HL-60/S4 treated with retinoic acid at 250 ng/mL for 4 days and 3 days (cell line): Measurements from ENCODE around the gene CHCHD1.
"Not testable (repeated sequence)": the region's sequence is repeated elsewhere in the genome, so short reads cannot be mapped to it uniquely, and the experiment has no call there.

ENCODE experiments used
- in situ Hi-C: fragments of 300-500 bp; cut with MboI; formaldehyde crosslinking; loops from 2 replicates; pipeline ENCODE4 v1.7.0; 2022; ENCODE audit warnings: low sequenced_read_pairs

The CHCHD1 gene

DNA sequence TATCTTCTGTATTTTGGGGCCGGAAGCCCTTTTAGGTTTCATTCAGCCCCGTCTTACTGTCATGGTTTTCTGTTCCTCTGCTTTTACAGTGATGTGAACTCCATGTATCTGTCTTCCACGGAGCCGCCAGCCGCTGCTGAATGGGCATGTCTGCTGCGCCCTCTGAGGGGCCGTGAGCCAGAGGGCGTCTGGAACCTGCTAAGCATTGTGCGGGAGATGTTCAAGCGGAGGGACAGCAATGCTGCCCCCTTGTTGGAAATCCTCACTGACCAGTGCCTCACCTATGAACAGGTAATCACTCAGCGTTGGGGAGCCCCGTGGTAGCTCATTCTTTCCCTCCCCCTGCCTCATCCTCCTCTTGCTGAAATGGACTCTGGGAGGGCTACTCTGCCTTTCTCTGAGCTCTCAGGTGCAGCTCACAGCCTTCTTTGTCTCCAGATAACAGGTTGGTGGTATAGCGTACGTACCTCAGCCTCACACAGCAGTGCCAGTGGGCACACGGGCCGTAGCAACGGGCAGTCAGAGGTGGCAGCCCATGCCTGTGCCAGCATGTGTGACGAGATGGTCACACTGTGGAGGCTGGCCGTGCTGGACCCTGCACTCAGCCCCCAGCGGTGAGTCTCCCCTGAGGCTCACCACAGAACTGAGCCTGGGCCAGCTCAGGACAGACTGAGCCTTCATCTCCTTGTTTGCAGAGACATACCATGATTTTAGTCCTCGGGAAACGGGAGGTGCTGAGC lies 9.2 kb downstream of the CHCHD1 start:
- in situ Hi-C loops = no loop called here

- in situ Hi-C loops = no loop called here
These were observed 10.1 kb downstream of the CHCHD1 start for GRCh38 chr10:73791871-73792400.

DNA sequence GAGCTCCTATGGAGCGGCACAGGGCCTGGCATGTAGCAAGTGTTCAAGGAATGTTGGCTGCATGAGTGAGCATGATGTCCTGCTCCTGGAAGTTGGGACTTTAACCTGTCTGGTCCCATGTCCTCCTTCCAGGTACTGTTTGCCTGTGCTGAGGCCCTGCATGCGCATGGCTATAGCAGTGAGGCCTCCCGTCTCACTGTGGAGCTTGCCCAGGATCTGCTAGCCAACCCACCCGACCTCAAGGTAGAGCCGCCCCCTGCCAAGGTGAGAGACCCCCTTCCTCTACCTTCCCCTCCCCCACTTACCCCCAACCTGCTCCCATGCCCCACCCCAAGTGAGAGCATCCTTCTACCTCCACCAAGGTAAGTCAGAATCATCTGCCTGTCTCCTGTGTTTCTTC lies 11.6 kb downstream of the CHCHD1 start:
- in situ Hi-C loops = no loop called here

DNA sequence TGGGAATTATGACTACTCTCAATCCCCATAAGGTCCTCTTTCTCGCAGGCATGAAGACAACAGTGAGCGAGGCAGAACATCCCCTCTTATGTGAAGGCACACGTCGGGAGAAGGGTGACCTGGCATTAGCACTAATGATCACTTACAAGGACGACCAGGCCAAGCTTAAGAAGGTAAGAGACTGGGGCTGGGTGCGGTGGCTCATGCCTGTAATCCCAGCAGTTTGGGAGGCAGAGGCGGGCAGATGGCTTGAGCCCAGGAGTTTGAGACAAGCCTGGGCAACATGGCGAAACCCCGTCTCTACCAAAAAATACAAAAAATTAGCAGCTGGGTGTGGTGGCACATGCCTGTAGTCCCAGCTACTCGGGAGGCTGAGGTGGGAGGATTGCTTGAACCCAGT lies 13.6 kb downstream of the CHCHD1 start:
- in situ Hi-C loops = not testable (repeated sequence)

DNA sequence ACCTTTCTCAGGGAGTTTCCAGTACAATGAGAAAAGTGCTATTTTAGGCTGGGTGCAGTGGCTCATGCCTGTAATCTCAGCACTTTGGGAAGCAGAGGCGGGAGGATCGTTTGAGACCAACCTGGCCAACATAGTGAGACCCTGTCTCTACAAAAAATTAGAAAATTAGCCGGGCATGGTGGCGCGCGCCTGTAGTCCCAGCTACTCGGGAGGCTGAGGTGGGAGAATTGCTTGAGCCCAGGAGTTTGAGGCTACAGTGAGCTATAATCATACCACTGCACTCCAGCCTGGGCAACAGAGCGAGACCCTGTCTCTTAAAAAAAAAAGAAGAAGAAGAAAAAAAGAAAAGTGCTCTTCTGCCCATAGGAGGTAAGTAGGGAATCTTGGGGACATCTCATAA lies 14.2 kb downstream of the CHCHD1 start:
- in situ Hi-C loops = not testable (repeated sequence)

- in situ Hi-C loops = no loop called here
These were observed 14.9 kb downstream of the CHCHD1 start for GRCh38 chr10:73796766-73797165.

DNA sequence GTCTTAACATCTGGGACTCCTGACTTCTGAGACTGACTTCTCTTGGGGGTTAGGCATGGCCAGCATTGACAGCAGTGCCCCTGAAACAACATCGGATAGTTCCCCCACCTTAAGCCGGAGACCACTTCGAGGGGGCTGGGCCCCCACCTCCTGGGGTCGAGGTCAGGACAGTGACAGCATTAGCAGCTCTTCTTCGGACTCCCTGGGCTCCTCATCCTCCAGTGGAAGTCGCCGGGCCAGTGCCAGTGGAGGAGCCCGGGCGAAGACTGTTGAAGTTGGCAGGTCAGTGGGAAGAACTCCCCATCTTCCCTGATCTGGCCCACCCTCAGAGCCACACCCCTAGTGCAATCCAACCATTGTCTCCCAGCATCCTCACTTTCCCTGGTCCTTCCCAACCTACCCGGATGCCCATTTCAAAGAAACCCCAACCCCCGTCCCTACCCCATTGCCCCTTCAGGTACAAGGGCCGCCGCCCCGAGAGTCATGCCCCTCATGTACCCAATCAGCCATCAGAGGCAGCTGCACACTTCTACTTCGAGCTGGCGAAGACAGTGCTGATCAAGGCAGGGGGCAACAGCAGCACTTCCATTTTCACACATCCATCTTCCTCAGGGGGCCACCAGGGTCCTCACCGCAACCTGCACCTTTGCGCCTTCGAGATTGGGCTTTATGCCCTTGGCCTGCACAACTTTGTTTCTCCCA lies 15.6 kb downstream of the CHCHD1 start:
- in situ Hi-C loops = no loop called here

DNA sequence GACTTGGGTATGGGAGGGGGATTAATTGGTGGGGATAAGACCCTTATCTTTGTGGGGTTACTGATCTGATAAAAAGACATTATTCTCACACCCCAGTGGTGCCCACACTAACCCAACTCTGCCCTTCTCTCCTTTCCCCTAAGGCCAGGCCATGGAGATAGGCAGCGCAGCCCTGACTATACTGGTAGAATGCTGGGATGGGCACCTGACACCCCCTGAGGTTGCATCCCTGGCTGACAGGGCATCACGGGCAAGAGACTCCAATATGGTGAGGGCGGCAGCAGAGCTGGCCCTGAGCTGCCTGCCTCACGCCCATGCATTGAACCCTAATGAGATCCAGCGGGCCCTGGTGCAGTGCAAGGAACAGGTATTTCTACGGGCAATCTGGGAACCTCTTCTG lies 16.2 kb downstream of the CHCHD1 start:
- in situ Hi-C loops = no loop called here

GRCh38 chr10:73798927-73799560 lies 17.2 kb downstream of the CHCHD1 start:
- in situ Hi-C loops = no loop called here

GRCh38 chr10:73799899-73800559 lies 18.2 kb downstream of the CHCHD1 start:
- in situ Hi-C loops = no loop called here

GRCh38 chr10:73800560-73801252 lies 18.9 kb downstream of the CHCHD1 start:
- in situ Hi-C loops = no loop called here

DNA sequence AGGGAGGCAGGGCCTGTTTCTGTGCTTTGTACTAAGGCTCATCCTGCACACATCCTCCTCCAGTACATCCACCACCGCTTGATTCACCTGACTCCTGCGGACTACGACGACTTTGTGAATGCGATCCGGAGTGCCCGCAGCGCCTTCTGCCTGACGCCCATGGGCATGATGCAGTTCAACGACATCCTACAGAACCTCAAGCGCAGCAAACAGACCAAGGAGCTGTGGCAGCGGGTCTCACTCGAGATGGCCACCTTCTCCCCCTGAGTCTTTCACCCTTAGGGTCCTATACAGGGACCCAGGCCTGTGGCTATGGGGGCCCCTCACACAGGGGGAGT lies 19.4 kb downstream of the CHCHD1 start:
- in situ Hi-C loops = no loop called here

GRCh38 chr10:73802276-73802991 lies 20.6 kb downstream of the CHCHD1 start:
- in situ Hi-C loops = no loop called here

- in situ Hi-C loops = no loop called here
These were observed 21.9 kb downstream of the CHCHD1 start for GRCh38 chr10:73803680-73804286.

GRCh38 chr10:73806176-73806950 lies 24.5 kb downstream of the CHCHD1 start:
- in situ Hi-C loops = no loop called here

- in situ Hi-C loops = no loop called here
These were observed 25.6 kb downstream of the CHCHD1 start for GRCh38 chr10:73807471-73807870.

- in situ Hi-C loops = no loop called here
These were observed 26.4 kb downstream of the CHCHD1 start for GRCh38 chr10:73808021-73808815.
